Epithelial cell of proximal tubule (primary cell): ENCODE data around the gene SMOC2. TPM values are rescaled to one million over a fixed set of nuclear protein-coding genes. Genes with fewer than 3 reads are reported as not detected.

Experiments used
- DNase-seq: peaks from one replicate; pipeline ENCODE4 v3.0.0-alpha.2; 2011; ENCODE audit warnings: low read depth
- H3K4me3 ChIP-seq: 2 replicates; pipeline ENCODE4 v1.5.1; 2011; ENCODE audit warnings: low read depth, mild to moderate bottlenecking, low read length
- total RNA-seq: library from RNA; depleted of rRNA; stranded (reverse); fragments of >200 nt; gene quantifications from 2 replicates; pipeline ENCODE4 v1.2.3, GENCODE V29; 2015
- TF ChIP-seq, protein P1 (sequence below): conservative IDR thresholded peaks from 2 replicates; pipeline ENCODE4 v1.5.1; 2012; ENCODE audit warnings: low read depth, mild to moderate bottlenecking, low read length

The SMOC2 gene
- total RNA-seq, 1 donor from 2014 or later = 0.35 TPM

DNA sequence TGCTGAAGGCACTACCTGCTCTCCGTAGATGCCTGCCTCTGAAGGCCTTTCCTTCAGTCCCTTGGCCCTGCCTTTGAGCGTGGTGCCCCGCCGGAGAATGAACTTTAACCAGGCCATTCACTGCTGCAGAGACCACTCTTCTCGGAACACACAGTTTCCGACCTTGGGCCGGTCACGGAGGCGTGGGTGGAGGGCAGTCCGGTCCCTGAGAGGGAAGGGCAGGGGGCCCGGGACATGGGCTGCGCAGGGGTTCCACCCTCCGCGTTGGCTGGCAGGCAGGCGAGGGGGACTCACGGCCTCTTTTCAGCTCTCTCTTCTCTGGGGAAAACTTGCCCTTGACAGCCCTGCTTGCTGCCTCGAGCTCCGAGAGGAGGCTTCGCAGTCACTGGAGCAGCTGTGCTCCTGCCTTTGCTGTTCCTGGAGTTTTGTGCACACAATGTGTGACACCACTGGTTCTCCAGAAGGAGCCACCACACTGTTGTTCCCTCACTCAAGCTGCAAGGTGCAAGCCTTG lies 187.8 kb downstream of the SMOC2 start:
- H3K4me3 ChIP-seq = no peak overlapping the region
- no peak for DNase-seq
- TF ChIP-seq, protein P1, sequence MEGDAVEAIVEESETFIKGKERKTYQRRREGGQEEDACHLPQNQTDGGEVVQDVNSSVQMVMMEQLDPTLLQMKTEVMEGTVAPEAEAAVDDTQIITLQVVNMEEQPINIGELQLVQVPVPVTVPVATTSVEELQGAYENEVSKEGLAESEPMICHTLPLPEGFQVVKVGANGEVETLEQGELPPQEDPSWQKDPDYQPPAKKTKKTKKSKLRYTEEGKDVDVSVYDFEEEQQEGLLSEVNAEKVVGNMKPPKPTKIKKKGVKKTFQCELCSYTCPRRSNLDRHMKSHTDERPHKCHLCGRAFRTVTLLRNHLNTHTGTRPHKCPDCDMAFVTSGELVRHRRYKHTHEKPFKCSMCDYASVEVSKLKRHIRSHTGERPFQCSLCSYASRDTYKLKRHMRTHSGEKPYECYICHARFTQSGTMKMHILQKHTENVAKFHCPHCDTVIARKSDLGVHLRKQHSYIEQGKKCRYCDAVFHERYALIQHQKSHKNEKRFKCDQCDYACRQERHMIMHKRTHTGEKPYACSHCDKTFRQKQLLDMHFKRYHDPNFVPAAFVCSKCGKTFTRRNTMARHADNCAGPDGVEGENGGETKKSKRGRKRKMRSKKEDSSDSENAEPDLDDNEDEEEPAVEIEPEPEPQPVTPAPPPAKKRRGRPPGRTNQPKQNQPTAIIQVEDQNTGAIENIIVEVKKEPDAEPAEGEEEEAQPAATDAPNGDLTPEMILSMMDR = no peak

DNA sequence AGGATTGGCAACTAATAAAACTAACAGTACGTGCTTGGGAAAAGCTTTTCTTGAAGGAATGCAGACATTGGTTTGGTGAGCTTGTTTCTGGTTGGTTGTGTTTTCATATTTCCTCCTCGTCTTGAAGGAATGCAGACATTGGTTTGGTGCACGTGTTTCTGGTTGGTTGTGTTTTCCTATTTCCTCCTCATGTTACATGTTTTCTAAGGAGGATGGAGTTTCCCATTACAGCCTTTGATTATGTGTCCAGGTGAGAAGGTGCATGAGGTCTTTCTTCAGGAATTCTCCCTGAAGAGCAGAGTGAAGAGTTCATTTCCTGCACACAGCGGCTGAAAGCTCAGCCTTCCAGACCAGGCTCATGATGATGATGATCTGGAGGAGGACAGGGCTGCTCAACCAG lies 190.6 kb downstream of the SMOC2 start:
- no peak for DNase-seq
- TF ChIP-seq, protein P1 = no peak
- H3K4me3 ChIP-seq = no peak overlapping the region

DNA sequence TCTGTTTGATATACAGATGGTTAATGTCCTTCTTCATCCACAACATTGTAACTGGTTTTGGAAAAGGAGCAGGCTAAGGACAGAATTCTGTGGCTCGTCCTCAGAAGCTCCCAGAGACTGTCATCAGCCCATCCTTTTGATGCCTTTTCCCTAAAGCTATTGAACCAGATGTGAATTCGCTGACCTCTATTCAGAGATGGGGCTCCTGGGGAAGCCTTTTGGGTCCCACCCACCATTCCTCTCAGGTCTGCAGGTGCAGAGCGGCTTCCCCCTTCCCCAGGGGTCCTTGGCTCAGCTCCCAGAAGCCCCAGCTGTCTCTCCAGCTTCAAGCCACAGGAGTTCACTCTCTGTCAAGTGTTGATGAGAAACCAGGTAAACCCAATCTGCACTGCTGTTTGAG lies 191.7 kb downstream of the SMOC2 start:
- no peak overlapping the region for H3K4me3 ChIP-seq
- TF ChIP-seq, protein P1 = no peak
- DNase-seq = no peak

DNA sequence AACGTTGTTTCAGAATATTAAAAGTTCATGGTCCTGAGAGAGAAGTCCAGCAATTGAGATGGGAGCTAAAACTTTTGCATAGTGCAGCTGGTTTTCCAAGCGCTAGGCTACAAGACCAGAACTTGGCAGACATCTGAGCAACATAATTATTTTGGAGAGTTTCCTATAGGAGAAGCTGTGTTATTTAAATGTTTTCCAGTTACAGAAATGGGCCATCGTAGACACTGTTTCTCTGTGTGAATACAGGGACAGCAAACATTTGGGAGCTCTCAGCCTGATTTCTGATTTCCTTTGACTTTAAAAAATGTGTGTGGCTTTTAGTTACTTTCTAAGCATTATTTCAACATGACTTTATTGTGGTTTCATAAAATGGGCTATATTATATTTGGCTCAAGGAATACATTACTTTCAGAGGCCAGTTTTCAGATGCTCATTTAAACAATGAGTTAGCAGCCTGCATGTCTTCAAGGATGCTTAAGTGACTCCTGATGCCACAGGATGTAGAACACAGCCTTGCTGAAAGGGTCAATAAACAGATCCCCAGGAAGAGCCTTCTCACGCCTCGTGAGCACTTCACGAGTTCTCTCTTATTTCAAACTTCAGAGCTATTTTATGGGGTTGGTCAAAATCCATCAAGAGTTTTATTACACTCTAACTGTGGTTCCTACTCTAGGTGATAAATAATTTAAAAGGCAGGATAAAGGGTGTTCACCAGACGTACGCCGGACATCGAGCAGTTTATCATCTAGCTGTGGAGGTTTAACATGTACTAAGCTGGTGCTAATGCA lies 193.8 kb downstream of the SMOC2 start:
- TF ChIP-seq, protein P1 = no peak
- no peak for DNase-seq
- no peak overlapping the region for H3K4me3 ChIP-seq

DNA sequence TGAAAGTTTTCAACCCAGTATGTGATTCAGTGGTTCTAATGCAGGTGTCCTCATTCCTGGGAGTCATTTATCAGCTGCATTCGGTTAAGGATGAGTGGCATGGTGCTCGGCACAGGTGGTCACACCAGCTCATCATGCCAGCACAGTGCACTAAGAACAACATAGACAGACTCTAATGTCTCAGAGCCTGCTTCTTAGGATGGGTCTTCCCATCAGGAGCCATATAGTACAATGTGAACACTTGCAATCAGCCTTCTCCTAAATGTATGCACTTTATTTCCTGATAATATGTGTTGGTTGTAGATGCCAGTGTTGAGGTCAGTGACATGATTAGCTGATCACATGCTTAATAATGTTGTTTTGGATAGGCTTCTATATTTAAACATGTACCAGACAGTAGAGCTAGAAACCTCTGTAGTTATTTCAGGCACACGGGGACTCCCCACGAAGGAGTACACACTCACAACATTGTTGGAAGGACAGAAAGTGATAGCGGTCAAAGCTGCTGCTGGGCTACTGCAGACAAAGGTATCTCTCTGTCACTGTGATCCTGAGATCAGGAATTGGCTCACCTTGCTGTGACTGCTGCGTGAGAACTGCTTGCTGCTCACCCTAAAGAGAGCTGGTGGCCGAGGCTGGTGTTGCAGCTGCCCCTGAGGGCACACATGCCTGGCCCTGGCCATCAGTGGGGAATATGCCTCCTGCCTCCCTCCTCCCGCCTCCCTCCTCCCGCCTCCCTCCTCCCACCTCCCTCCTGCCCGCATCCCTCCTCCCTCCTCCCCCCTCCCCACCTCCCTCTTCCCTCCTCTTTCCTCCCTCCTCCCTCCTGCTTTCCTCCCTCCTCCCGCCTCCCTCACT lies 195.4 kb downstream of the SMOC2 start:
- H3K4me3 ChIP-seq = no peak overlapping the region
- TF ChIP-seq, protein P1 = no peak
- no peak for DNase-seq

DNA sequence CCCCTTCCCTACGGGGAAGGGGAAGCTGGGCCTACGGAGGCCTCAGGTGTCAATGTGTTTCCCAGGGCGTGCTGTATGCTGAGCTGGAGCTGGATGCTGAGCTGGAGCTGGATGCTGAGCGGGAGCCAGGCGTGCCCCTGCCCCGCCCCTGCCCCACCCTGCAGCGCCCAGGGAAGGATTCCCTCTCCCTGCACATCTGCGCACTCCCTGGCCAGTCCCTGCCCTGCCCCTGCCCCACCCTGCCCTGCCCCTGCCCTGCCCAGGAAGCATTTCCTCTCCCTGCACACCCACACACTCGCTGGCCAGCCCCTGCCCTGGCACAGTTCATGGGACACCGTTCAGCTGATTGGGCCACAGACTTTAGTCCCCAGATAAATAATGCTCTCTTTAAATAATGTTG lies 196.8 kb downstream of the SMOC2 start:
- DNase-seq = no peak
- TF ChIP-seq, protein P1 = no peak
- no peak overlapping the region for H3K4me3 ChIP-seq
